ENCODE results near the gene APOC3. TPM values are rescaled to one million over a fixed set of nuclear protein-coding genes. Genes with fewer than 3 reads are reported as not detected.

APOC3 gene
- total and polyA plus RNA-seq, 9 of the 15 experiments (the other 6 are each of a cell fraction or from before 2014, with no cell fraction given): 1.1 TPM; not detected in 8

DNA sequence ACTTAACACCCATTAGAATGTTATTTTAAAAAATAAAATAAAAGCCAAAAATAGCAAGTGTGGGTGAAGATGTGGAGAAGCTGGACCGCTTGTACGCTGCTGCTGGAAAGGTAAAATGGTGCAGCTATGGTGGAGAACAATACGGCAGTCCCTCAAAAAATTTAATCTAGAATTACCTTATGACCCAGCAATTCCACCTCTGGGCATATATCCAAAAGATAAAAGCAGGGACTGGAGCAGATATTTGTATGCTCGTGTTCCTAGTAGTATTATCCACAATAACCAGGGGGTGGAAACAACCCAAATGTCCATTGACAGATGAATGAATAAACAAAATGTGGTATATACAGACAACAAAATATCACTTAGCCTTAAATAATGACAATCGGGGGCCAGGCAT, 31.9 kb upstream of the APOC3 start:
- H3K9ac ChIP-seq (ENCODE audit: insufficient read depth in 1 of 2, low read depth in 2 of 2, low read length in 2 of 2): no peak overlapping the region
- no peak overlapping the region for H3K4me3 ChIP-seq
- in situ Hi-C loops (cut with MboI): no loop called here
- FAIRE-seq (no peak), ATAC-seq (no peak), DNase-seq (ENCODE audit: extremely low read depth in 1 of 4, low spot score in 3 of 4) (no peak)
- no peaks in the 10 kb centered on the region for H4K20me1 ChIP-seq (replicated peaks; ENCODE audit: control insufficient read depth, insufficient read depth, low read length)
- H3K36me3 ChIP-seq (ENCODE audit: control insufficient read depth, insufficient read depth, low read length): no peaks in the 10 kb centered on the region
- H3K9me1 ChIP-seq (ENCODE audit: control insufficient read depth, insufficient read depth, low read length): no peaks in the 10 kb centered on the region
- no peaks in the 10 kb centered on the region for H3K9me3 ChIP-seq (replicated peaks; ENCODE audit: control insufficient read depth, insufficient read depth, low read depth, low read length)
- intact Hi-C loops (cut with micrococcal nuclease): no loop called here
- peaks cover 5 to 7% of the 10 kb centered on the region in 2 experiments; a peak in 4 of 5 replicates for H3K4me1 ChIP-seq (replicated peaks in 1 of 2; ENCODE audit: control insufficient read depth in 2 of 2, insufficient read depth in 2 of 2, low read length in 2 of 2)
- H2AFZ ChIP-seq (ENCODE audit: low read depth, low read length): no peak overlapping the region
- ChIA-PET POLR2A (interaction anchor here (1.5 kb wide), 1 partner anchor 48 kb away, joined by 3 read pairs; no protein-coding TSS in a partner anchor), CTCF (ENCODE audit: low intra/inter-chr PET ratio) (no interaction called here)
- BruUV-seq (replicated peaks): no TSS peak
- 0 out of 2 replicates have a peak, but pooled peaks have one; percentile 5 for TF ChIP-seq CBFA2T3 (IDR thresholded peaks at IDR 0.05)
- TF ChIP-seq ZFP30 (CRISPR knock-in tag; IDR thresholded peaks at IDR 0.05; ENCODE audit: borderline replicate concordance): no peak
- peak; percentile 43 for TF ChIP-seq NFIC (IDR thresholded peaks at IDR 0.05)
- no peak overlapping the region for H3K4me2 ChIP-seq (ENCODE audit: insufficient read depth, low read length)
- H3K79me2 ChIP-seq (ENCODE audit: control insufficient read depth, insufficient read depth, low read length): no peaks in the 10 kb centered on the region
- 31% methylated on average over 5 of the region's 5 CpGs for WGBS (ENCODE audit: insufficient coverage, low coverage, missing lambda C conversion rate)
- H3K27me3 ChIP-seq (ENCODE audit: control insufficient read depth in 2 of 2, insufficient read depth in 2 of 2, low read length in 2 of 2): no peaks in the 10 kb centered on the region
- H3K27ac ChIP-seq (ENCODE audit: extremely low read depth, low read depth, low read length): no peak overlapping the region

DNA sequence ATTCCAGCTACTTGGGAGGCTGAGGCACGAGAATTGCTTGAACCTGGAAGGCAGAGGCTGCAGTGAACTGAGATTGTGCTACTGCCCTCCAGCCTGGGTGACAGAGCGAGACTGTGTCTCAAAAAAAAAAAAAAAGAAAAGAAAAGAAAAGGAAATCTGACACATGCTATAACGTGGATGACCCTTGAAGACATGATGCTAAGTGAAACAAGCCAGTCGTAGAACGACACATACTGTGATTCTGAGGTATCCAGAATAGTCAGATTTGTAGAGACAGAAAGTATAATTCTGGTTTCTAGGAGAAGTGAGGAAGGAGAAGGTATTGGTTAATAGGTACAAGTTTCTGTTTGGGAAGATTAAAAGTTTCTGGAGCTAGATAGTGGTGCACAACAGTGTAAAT, 31.3 kb upstream of the APOC3 start:
- no TSS peak for BruUV-seq (replicated peaks)
- ATAC-seq: no peak
- ChIA-PET POLR2A (interaction anchor here (1.5 kb wide), 1 partner anchor 49 kb away, joined by 3 read pairs; no protein-coding TSS in a partner anchor), CTCF (ENCODE audit: low intra/inter-chr PET ratio) (no interaction called here)
- H3K79me2 ChIP-seq (ENCODE audit: control insufficient read depth, insufficient read depth, low read length): no peaks in the 10 kb centered on the region
- intact Hi-C loops (cut with micrococcal nuclease) (no loop called here), in situ Hi-C loops (cut with MboI) (no loop called here)
- peaks cover 3 to 7% of the 10 kb centered on the region in 2 experiments; a peak in 4 of 5 replicates for H3K4me1 ChIP-seq (replicated peaks in 1 of 2; ENCODE audit: control insufficient read depth in 2 of 2, insufficient read depth in 2 of 2, low read length in 2 of 2)
- no peak overlapping the region for H2AFZ ChIP-seq (ENCODE audit: low read depth, low read length)
- H3K4me2 ChIP-seq (ENCODE audit: insufficient read depth, low read length): no peak overlapping the region
- whole genome bisulfite sequencing (ENCODE audit: insufficient coverage, low coverage, missing lambda C conversion rate): 58% methylated on average over 3 of the region's 5 CpGs
- H3K27ac ChIP-seq (ENCODE audit: extremely low read depth, low read depth, low read length): no peak overlapping the region
- H3K9me3 ChIP-seq (replicated peaks; ENCODE audit: control insufficient read depth, insufficient read depth, low read depth, low read length): no peaks in the 10 kb centered on the region
- H3K9ac ChIP-seq (ENCODE audit: insufficient read depth in 1 of 2, low read depth in 2 of 2, low read length in 2 of 2): no peak overlapping the region
- H3K9me1 ChIP-seq (ENCODE audit: control insufficient read depth, insufficient read depth, low read length): no peaks in the 10 kb centered on the region
- H4K20me1 ChIP-seq (replicated peaks; ENCODE audit: control insufficient read depth, insufficient read depth, low read length): no peaks in the 10 kb centered on the region
- no peak for FAIRE-seq
- no peak overlapping the region for H3K4me3 ChIP-seq
- TF ChIP-seq NR4A1 (CRISPR knock-in tag; IDR thresholded peaks at IDR 0.05) (no peak), NR4A1 (tag; IDR thresholded peaks at IDR 0.05) (no peak), SREBF1 (IDR thresholded peaks at IDR 0.05; ENCODE audit: borderline replicate concordance, low read depth, low read length) (no peak), ETS1 (conservative IDR thresholded peaks at IDR 0.05; ENCODE audit: control insufficient read depth, low read depth, low read length) (no peak), ZNF239 (CRISPR knock-in tag; IDR thresholded peaks at IDR 0.05) (no peak), ELF4 (CRISPR knock-in tag; IDR thresholded peaks at IDR 0.05) (no peak), SMARCE1 (IDR thresholded peaks at IDR 0.05) (no peak)
- H3K36me3 ChIP-seq (ENCODE audit: control insufficient read depth, insufficient read depth, low read length): no peaks in the 10 kb centered on the region
- H3K27me3 ChIP-seq (ENCODE audit: control insufficient read depth in 2 of 2, insufficient read depth in 2 of 2, low read length in 2 of 2): no peaks in the 10 kb centered on the region
- no peak for DNase-seq (ENCODE audit: extremely low read depth in 1 of 4, low spot score in 3 of 4)

All from K562 (cell line).